IPS-18a (cell line): ENCODE data around the gene SLC13A2.

ENCODE experiments used
- H3K27ac ChIP-seq: one replicate; pipeline ENCODE4 v1.5.1; 2013; ENCODE audit warnings: low read length
- H3K27me3 ChIP-seq: one replicate; pipeline ENCODE4 v1.6.1; 2013; ENCODE audit warnings: mild to moderate bottlenecking, low read length; ENCODE audit not compliant: control insufficient read depth, insufficient read depth
- H3K36me3 ChIP-seq: one replicate; pipeline ENCODE4 v1.6.1; 2013; ENCODE audit warnings: low read depth, low read length; ENCODE audit not compliant: control insufficient read depth
- H3K4me1 ChIP-seq: one replicate; pipeline ENCODE4 v1.6.1; 2013; ENCODE audit warnings: low read depth, low read length; ENCODE audit not compliant: control insufficient read depth
- H3K4me3 ChIP-seq: one replicate; pipeline ENCODE4 v1.5.1; 2013; ENCODE audit warnings: low read length
- H3K9ac ChIP-seq: one replicate; pipeline ENCODE4 v1.6.1; 2013; ENCODE audit warnings: mild to moderate bottlenecking, low read length, moderate library complexity
- H3K9me3 ChIP-seq: one replicate; pipeline ENCODE4 v1.6.1; 2013; ENCODE audit warnings: low read depth, low read length; ENCODE audit not compliant: control insufficient read depth

Gene SLC13A2

GRCh38 chr17:28498652-28499363, 25.4 kb downstream of the SLC13A2 start:
- H3K9me3 ChIP-seq, result no peaks in the 10 kb centered on the region
- H3K9ac ChIP-seq, result no peak overlapping the region
- H3K4me3 ChIP-seq, result no peak overlapping the region
- H3K36me3 ChIP-seq, result no peaks in the 10 kb centered on the region
- no peak overlapping the region for H3K27ac ChIP-seq
- H3K4me1 ChIP-seq, result peaks cover 14% of the 10 kb centered on the region
- no peaks in the 10 kb centered on the region for H3K27me3 ChIP-seq

- H3K4me1 ChIP-seq, result peaks cover 14% of the 10 kb centered on the region
- no peak overlapping the region for H3K4me3 ChIP-seq
- no peak overlapping the region for H3K27ac ChIP-seq
- H3K9ac ChIP-seq, result no peak overlapping the region
- no peaks in the 10 kb centered on the region for H3K9me3 ChIP-seq
- H3K27me3 ChIP-seq, result no peaks in the 10 kb centered on the region
- H3K36me3 ChIP-seq, result no peaks in the 10 kb centered on the region
Observed at GRCh38 chr17:28499364-28499664, 25.9 kb downstream of the SLC13A2 start.

- Histone ChIP-seq H3K9ac (no peak overlapping the region), H3K36me3 (no peaks in the 10 kb centered on the region), H3K4me1 (peaks cover 14% of the 10 kb centered on the region), H3K27me3 (no peaks in the 10 kb centered on the region), H3K9me3 (no peaks in the 10 kb centered on the region), H3K27ac (no peak overlapping the region), H3K4me3 (no peak overlapping the region)
Observed at GRCh38 chr17:28499684-28500357, 26.4 kb downstream of the SLC13A2 start.

GRCh38 chr17:28500712-28501379, 27.4 kb downstream of the SLC13A2 start:
- no peak overlapping the region for H3K27ac ChIP-seq
- H3K4me1 ChIP-seq, result peaks cover 14% of the 10 kb centered on the region
- H3K36me3 ChIP-seq, result no peaks in the 10 kb centered on the region
- H3K9ac ChIP-seq, result no peak overlapping the region
- H3K9me3 ChIP-seq, result no peaks in the 10 kb centered on the region
- no peaks in the 10 kb centered on the region for H3K27me3 ChIP-seq
- H3K4me3 ChIP-seq, result no peak overlapping the region

GRCh38 chr17:28501421-28502284, 28.2 kb downstream of the SLC13A2 start:
- Histone ChIP-seq H3K4me1 (peaks cover 14% of the 10 kb centered on the region), H3K27ac (no peak overlapping the region), H3K9me3 (no peaks in the 10 kb centered on the region), H3K9ac (no peak overlapping the region), H3K36me3 (no peaks in the 10 kb centered on the region), H3K4me3 (no peak overlapping the region), H3K27me3 (no peaks in the 10 kb centered on the region)

- Histone ChIP-seq H3K4me3 (no peak overlapping the region), H3K9ac (no peak overlapping the region), H3K9me3 (no peaks in the 10 kb centered on the region), H3K4me1 (peaks cover 7% of the 10 kb centered on the region), H3K27ac (no peak overlapping the region), H3K36me3 (no peaks in the 10 kb centered on the region), H3K27me3 (no peaks in the 10 kb centered on the region)
Observed at GRCh38 chr17:28503420-28503819, 30.0 kb downstream of the SLC13A2 start.

- H3K4me1 ChIP-seq, result peaks cover 7% of the 10 kb centered on the region
- no peaks in the 10 kb centered on the region for H3K9me3 ChIP-seq
- H3K27ac ChIP-seq, result no peak within 1 kb of the TSS
- H3K27me3 ChIP-seq, result no peaks in the 10 kb centered on the region
- H3K9ac ChIP-seq, result no peak within 1 kb of the TSS
- no peaks in the 10 kb centered on the region for H3K36me3 ChIP-seq
- H3K4me3 ChIP-seq, result no peak within 1 kb of the TSS
Observed at GRCh38 chr17:28505986-28506665, 32.7 kb downstream of the SLC13A2 start, which contains the start of gene FOXN1. Gene FOXN1 (plus strand): TSS chr17:28506348. CDS start chr17:28523970, 17,622 bp downstream.

- Histone ChIP-seq H3K9me3 (no peaks in the 10 kb centered on the region), H3K36me3 (no peaks in the 10 kb centered on the region), H3K4me3 (no peak overlapping the region), H3K9ac (no peak overlapping the region), H3K4me1 (peaks cover 3% of the 10 kb centered on the region), H3K27me3 (no peaks in the 10 kb centered on the region), H3K27ac (no peak overlapping the region)
Observed at GRCh38 chr17:28506763-28507487, 33.5 kb downstream of the SLC13A2 start.

- H3K4me3 ChIP-seq, result no peak overlapping the region
- H3K9ac ChIP-seq, result no peak overlapping the region
- no peaks in the 10 kb centered on the region for H3K27me3 ChIP-seq
Observed at GRCh38 chr17:28507567-28508203, 34.2 kb downstream of the SLC13A2 start.

GRCh38 chr17:28508211-28508724, 34.8 kb downstream of the SLC13A2 start:
- Histone ChIP-seq H3K27ac (no peak overlapping the region), H3K4me1 (peaks cover 3% of the 10 kb centered on the region), H3K36me3 (no peaks in the 10 kb centered on the region), H3K9me3 (no peaks in the 10 kb centered on the region), H3K9ac (no peak overlapping the region), H3K4me3 (no peak overlapping the region), H3K27me3 (no peaks in the 10 kb centered on the region)

More at GRCh38 chr17:28507567-28508203, 34.2 kb downstream of the SLC13A2 start:
- H3K27ac ChIP-seq, result no peak overlapping the region
- no peaks in the 10 kb centered on the region for H3K36me3 ChIP-seq
- H3K9me3 ChIP-seq, result no peaks in the 10 kb centered on the region
- peaks cover 3% of the 10 kb centered on the region for H3K4me1 ChIP-seq
